ENCODE data around the gene ZNF624.

The ZNF624 gene

DNA sequence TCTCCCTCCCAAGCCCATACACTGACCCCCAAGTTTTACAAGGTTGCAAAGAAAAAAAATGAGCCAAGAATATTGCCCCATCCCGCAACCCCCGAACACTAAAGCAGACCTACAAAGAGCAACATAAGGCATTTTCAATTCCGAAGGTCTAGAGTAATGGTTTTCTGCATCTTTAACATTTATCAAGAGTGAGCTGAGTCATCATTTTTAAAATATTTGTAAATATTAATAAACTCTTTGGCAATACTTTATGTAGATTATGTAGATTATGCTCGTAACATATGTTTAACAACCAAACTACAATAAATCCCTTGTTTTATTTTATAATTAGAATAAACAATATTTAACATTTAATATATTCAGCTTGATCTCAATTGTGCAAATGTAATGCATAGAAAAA, 1.4 kb downstream of the ZNF624 start:
- H3K4me3 Mint-ChIP-seq = peak overlapping the region; percentile 20

DNA sequence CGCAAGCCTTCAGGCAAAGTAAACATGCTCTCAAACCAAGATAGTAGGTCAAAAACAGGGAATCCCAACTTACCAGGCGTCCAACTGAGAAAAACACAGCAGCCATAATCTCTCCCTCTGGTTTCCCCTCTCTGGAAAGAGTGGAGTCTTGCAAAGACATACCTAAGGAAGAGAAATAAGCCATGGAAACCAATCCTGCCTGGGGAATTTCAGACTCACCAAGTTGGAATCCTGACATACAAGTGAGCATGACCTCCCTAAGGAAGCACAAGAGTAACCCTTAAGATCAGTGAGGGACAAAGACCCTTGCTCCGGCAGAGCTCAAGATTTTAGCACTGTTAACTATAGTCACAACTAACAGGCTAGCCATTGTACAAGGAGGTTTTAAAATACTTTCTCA, 4.1 kb downstream of the ZNF624 start:
- Mint-ChIP-seq H3K27ac (no peak overlapping the region), H3K9me3 (no peaks in the 10 kb centered on the region), H3K4me3 (no peak overlapping the region), H3K4me1 (ENCODE audit: low read depth) (peaks cover 9% of the 10 kb centered on the region), H3K36me3 (ENCODE audit: low read depth) (peaks cover 8% of the 10 kb centered on the region), H3K27me3 (ENCODE audit: low read depth) (peaks cover 6% of the 10 kb centered on the region)
- no peak for DNase-seq (ENCODE audit: low spot score)

More for the DNA sequence above, 1.4 kb downstream of the ZNF624 start:
- Mint-ChIP-seq H3K27ac (no peak overlapping the region), H3K4me1 (ENCODE audit: low read depth) (peaks cover 9% of the 10 kb centered on the region), H3K9me3 (no peaks in the 10 kb centered on the region), H3K36me3 (ENCODE audit: low read depth) (peaks cover 5% of the 10 kb centered on the region), H3K27me3 (ENCODE audit: low read depth) (peaks cover 9% of the 10 kb centered on the region)
- DNase-seq (ENCODE audit: low spot score) = no peak

DNA sequence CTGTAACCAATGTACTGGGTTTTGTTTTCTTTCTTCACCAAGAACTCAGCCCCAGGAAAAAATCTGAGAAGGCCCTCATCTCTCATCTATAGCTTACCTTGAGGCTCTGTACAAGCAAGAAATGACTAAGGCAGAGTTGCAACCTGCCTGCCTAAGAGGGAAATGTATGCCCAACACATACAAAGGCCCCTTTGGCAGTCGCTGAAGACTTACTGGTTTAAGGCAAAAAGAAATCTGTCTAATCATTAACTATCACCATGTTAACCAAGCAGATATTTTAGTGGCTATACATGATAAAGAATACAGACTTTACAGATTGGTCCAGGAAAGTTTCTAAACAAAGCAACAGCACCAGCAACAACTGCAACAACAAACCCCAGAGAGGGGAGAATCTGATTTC, 14.2 kb downstream of the ZNF624 start:
- H3K9me3 Mint-ChIP-seq = peaks cover 50% of the 10 kb centered on the region
- H3K4me3 Mint-ChIP-seq = no peak overlapping the region
- H3K36me3 Mint-ChIP-seq (ENCODE audit: low read depth) = peaks cover 20% of the 10 kb centered on the region
- no peak overlapping the region for H3K27ac Mint-ChIP-seq
- no peaks in the 10 kb centered on the region for H3K27me3 Mint-ChIP-seq (ENCODE audit: low read depth)
- no peaks in the 10 kb centered on the region for H3K4me1 Mint-ChIP-seq (ENCODE audit: low read depth)
- DNase-seq (ENCODE audit: low spot score) = no peak

DNA sequence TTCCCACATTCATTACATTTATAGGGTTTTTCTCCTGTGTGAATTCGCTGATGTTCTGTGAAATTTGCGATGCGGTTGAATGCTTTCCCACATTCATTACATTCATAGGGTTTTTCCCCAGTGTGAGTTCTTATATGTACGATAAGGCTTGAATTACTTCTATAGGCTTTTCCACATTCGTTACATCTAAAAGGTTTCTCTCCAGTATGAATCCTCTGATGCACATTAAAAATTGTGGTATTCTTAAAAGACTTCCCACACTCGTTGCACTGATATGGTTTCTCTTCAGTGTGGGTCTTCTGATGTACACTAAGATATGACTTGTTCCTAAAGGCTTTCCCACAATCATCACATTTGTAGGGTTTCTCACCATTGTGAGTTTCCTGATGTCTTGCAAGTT, 30.4 kb downstream of the ZNF624 start:
- no peaks in the 10 kb centered on the region for H3K4me1 Mint-ChIP-seq (ENCODE audit: low read depth)
- no peak overlapping the region for H3K27ac Mint-ChIP-seq
- peaks cover 77% of the 10 kb centered on the region for H3K9me3 Mint-ChIP-seq
- no peaks in the 10 kb centered on the region for H3K27me3 Mint-ChIP-seq (ENCODE audit: low read depth)
- H3K4me3 Mint-ChIP-seq = no peak overlapping the region
- no peak for DNase-seq (ENCODE audit: low spot score)
- H3K36me3 Mint-ChIP-seq (ENCODE audit: low read depth) = peaks cover 28% of the 10 kb centered on the region

DNA sequence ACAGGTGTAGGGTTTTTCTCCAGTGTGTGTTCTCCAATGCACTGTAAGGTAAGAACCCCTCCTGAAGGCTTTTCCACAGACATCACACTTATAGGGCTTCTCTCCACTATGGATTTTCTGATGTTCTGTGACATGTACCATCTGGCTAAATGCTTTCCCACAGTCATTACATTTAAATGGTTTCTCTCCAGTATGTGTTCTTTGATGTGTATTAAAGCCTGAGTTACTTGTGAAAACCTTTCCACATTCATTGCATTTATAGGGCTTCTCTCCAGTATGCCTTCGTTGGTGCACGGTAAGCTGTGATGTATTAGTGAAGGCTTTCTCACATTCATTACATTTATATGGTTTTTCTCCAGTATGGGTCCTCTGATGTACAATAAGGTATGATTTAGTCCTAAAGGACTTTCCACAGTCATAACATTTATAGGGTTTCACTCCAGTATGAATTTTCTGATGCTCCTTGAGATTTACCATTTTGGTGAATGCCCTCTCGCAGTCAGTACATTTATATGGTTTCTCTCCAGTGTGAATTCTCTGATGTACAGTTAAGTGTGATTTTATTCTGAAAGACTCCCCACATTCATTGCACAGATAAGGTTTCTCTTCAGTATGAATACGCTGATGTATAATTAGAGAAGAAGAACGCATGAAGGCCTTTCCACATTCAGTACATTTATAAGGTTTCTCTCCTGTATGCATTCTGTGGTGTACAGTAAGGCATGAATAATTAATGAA, 30.9 kb downstream of the ZNF624 start:
- DNase-seq (ENCODE audit: low spot score) = no peak
- Mint-ChIP-seq H3K36me3 (ENCODE audit: low read depth) (peaks cover 26% of the 10 kb centered on the region), H3K27ac (no peak overlapping the region), H3K4me3 (no peak overlapping the region), H3K9me3 (peaks cover 73% of the 10 kb centered on the region), H3K4me1 (ENCODE audit: low read depth) (no peaks in the 10 kb centered on the region), H3K27me3 (ENCODE audit: low read depth) (no peaks in the 10 kb centered on the region)

DNA sequence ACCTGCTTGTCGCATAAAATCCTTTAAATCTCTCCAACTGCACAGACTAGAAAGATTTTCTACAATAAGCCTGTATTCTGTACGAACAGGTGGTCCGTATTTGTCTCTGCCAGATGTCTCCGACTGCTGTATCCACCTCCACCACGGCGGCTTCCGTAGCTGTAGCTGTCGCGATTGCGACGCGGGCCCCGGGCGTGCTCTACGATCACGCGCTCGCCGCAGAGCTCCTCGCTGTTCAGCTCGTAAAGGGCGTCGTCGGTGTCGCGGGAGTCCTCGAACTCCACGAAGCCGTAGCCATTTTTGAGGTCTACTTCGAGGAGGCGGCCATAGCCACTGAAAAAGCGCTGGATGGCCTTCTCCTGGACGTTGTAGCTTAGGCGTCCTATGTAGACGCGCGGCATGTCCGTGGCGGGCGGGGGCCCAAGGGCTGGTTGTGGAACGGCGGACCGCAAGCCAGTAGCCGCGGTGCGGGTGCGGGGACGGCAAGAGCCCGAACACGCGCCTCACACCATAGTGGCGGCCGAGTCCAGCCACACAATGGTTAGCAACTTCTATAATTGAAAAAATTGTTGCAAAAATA, 36.1 kb downstream of the ZNF624 start:
- Mint-ChIP-seq H3K9me3 (peaks cover 66% of the 10 kb centered on the region), H3K4me1 (ENCODE audit: low read depth) (no peaks in the 10 kb centered on the region)
- no peak for DNase-seq (ENCODE audit: low spot score)

DNA sequence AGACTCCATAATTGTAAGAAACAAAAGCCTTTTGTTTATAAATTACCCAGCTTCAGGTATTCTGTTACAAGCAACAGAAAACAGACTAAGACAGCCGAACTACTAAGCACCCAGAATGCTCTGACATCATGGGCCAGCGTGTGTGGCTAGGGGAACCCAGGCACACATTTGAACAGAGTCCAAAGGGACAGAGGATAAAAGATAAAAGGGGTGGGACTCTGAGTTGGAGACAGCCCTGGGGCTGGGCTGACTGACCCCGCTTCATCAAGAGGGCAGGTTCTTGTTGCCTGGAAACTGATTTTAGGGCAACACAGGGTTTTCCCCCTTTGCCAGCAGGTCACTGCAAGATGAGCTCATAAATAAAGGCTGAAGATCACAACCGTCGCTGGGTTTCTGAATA, 54.1 kb downstream of the ZNF624 start:
- no peak for DNase-seq (ENCODE audit: low spot score)
- Mint-ChIP-seq H3K4me1 (ENCODE audit: low read depth) (no peaks in the 10 kb centered on the region), H3K27ac (no peak overlapping the region), H3K9me3 (peaks cover 30% of the 10 kb centered on the region), H3K4me3 (no peak overlapping the region), H3K36me3 (ENCODE audit: low read depth) (no peaks in the 10 kb centered on the region), H3K27me3 (ENCODE audit: low read depth) (no peaks in the 10 kb centered on the region)

More for the DNA sequence above, 36.1 kb downstream of the ZNF624 start:
- Mint-ChIP-seq H3K36me3 (ENCODE audit: low read depth) (peaks cover under 1% of the 10 kb centered on the region), H3K4me3 (no peak overlapping the region), H3K27ac (no peak overlapping the region), H3K27me3 (ENCODE audit: low read depth) (no peaks in the 10 kb centered on the region)

DNA sequence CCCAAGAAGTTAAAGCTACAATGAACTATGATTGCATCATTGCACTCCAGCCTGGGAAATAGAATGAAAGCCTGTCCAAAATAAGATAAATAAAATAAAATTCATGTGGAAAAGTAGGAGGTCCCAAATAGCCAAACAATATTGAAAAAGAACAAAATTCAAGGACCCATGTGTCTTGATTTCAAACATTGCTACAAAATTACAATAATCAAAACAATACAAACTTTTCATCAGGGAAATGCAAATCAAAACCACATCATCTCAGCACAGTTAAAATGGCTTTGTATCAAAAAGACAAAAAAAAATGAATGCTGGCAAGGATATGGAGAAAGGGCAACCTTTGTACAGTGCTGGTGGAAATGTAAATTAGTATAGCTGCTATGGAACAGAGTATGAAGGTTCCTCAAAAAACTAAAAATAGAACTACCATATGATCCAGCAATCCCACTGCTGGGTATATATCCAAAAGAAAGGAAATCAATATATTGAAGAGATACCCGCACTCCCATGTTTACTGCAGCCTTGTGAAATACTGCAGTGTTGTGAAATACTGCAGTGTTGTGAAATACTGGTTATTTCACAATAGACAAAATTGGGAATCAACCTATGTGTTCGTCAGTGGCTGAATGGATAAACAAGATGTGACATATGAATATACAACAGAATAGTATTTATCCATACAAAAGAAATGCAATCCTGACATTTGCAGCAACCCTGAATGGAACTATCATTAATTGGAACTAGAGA, 60.1 kb downstream of the ZNF624 start:
- DNase-seq (ENCODE audit: low spot score) = no peak
- no peaks in the 10 kb centered on the region for H3K9me3 Mint-ChIP-seq
- H3K4me1 Mint-ChIP-seq (ENCODE audit: low read depth) = no peaks in the 10 kb centered on the region
- H3K27me3 Mint-ChIP-seq (ENCODE audit: low read depth) = peaks cover 9% of the 10 kb centered on the region
- no peak overlapping the region for H3K27ac Mint-ChIP-seq
- no peak overlapping the region for H3K4me3 Mint-ChIP-seq
- no peaks in the 10 kb centered on the region for H3K36me3 Mint-ChIP-seq (ENCODE audit: low read depth)

DNA sequence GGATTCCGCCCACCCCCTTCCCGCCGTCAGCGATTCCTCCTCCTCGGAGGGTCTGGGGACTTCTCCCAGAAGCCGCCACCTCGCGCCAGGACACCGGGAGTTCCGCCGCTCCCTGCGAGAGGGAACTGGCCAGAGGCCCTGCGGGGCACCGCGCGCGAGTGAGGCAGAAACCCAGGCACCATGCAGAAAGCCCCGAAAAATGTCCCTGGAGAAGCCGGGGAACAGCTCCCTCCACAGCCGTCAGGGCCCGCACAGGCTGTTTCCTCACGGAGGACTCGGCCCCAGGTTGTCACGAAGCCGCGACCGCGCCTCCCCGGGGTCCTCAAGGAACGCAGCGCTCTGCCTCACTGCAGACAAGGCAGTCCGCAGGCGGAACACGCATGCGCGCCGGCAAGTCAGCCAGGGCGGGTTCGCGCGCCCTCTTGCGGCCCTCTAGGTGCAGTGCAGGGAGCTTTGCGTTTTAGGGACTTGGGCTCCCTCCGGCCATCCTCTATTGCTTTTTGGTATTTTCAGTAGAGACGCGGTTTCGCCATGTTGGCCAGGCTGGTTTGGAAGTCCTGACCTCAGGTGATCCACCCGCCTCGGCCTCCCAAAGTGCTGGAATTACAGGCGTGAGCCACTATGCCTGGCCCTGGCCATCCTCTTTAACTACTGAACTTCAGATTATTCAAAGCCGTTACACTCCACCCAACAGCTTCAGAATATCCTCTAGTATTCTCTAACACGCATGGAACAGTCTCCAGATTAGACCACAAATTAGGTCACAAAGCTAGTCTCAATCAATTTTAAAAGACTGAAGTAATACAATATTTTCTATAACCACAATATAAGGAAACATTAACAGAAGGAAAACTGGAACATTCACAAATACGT, 64.3 kb downstream of the ZNF624 start:
- peak; percentile 91 for DNase-seq (ENCODE audit: low spot score)
- H3K36me3 Mint-ChIP-seq (ENCODE audit: low read depth) = no peaks in the 10 kb centered on the region
- H3K27me3 Mint-ChIP-seq (ENCODE audit: low read depth) = peaks cover 38% of the 10 kb centered on the region
- peak overlapping the region; percentile 73 for H3K4me3 Mint-ChIP-seq
- peaks cover 3% of the 10 kb centered on the region for H3K4me1 Mint-ChIP-seq (ENCODE audit: low read depth)
- H3K9me3 Mint-ChIP-seq = no peaks in the 10 kb centered on the region
- no peak overlapping the region for H3K27ac Mint-ChIP-seq

DNA sequence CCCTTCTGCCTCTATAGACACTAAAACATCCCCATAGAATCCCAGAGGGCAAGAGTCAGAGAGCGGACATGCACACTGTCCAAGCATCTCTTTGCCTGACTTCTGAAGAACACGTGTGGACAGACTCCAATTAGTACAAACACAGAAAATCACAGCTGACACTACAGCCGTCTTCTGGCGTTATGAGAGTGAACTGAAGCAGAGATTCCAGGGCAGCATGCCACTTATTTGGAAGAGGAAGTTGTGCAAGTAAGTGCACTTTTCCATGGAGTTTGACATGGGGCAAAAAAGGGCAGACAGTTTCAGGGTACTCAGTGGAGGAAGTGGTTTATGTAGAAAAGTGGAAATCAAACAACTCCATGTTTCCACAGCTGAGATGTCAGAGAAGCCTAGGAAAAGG, 67.9 kb downstream of the ZNF624 start:
- peaks cover 10% of the 10 kb centered on the region for H3K4me1 Mint-ChIP-seq (ENCODE audit: low read depth)
- no peaks in the 10 kb centered on the region for H3K36me3 Mint-ChIP-seq (ENCODE audit: low read depth)
- H3K9me3 Mint-ChIP-seq = peaks cover 8% of the 10 kb centered on the region
- DNase-seq (ENCODE audit: low spot score) = no peak
- no peak overlapping the region for H3K27ac Mint-ChIP-seq
- H3K4me3 Mint-ChIP-seq = no peak overlapping the region
- H3K27me3 Mint-ChIP-seq (ENCODE audit: low read depth) = peaks cover 45% of the 10 kb centered on the region

DNA sequence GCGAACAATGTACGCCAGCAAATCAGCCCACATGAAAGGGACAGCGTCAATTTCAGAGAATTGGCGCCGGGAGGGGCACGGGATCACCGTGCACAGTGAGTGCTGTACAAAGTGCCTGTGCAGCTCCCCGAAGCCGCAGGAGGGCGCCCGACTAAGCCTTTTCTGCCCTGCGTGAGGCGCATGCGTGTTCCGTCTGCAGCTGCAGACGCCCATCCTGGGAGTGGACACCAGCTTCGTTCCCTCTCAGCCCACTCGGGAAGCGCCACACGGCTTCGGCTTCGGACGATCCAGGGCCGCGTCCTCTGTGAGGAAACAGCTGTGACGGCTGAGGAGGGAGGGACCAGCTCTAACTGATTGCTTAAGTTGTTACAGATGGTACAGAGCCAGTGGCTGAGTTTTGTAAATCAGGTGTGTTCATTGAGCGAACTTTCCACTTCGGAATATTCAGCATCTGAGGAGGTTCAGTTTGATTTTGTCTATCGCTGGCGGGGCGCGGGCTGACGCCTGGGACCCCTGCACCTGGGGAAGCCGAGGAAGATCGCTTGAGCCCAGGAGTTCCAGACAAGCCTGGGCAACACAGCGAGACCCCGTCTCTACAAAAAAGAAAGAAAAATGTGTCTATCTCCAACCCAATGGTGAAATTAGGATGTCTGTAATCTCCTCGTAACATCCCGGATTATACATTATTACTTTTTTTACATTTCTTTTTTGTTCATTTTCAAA, 69.2 kb downstream of the ZNF624 start:
- Mint-ChIP-seq H3K4me1 (ENCODE audit: low read depth) (peaks cover 10% of the 10 kb centered on the region), H3K36me3 (ENCODE audit: low read depth) (no peaks in the 10 kb centered on the region), H3K27me3 (ENCODE audit: low read depth) (peaks cover 44% of the 10 kb centered on the region), H3K9me3 (peaks cover 15% of the 10 kb centered on the region), H3K4me3 (peak overlapping the region; percentile 79), H3K27ac (peak overlapping the region; percentile 5)
- peak; percentile 90 for DNase-seq (ENCODE audit: low spot score)

DNA sequence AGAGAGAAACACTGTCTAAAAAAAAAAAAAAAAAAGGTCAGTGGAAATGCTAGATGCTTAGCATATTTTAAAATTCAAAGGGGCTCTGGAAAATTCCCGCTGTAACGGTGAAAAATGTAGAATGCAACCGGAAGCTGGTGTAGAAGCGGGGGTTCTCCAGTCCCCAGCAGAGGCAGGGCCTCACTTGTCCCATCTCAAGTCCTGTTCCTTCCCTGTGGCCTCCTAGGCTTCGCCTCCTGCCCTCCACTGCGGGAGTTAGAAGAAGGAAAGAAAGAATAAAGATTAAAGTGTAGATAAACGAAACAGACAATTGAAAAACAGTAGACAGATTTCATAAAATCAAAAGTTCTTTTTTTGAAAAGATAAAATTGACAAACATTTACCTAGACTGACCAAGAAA, 69.9 kb downstream of the ZNF624 start:
- Mint-ChIP-seq H3K4me1 (ENCODE audit: low read depth) (peaks cover 10% of the 10 kb centered on the region), H3K9me3 (peaks cover 15% of the 10 kb centered on the region), H3K36me3 (ENCODE audit: low read depth) (no peaks in the 10 kb centered on the region), H3K27ac (peak overlapping the region; percentile 5), H3K4me3 (peak overlapping the region; percentile 79), H3K27me3 (ENCODE audit: low read depth) (peaks cover 42% of the 10 kb centered on the region)
- no peak for DNase-seq (ENCODE audit: low spot score)

DNA sequence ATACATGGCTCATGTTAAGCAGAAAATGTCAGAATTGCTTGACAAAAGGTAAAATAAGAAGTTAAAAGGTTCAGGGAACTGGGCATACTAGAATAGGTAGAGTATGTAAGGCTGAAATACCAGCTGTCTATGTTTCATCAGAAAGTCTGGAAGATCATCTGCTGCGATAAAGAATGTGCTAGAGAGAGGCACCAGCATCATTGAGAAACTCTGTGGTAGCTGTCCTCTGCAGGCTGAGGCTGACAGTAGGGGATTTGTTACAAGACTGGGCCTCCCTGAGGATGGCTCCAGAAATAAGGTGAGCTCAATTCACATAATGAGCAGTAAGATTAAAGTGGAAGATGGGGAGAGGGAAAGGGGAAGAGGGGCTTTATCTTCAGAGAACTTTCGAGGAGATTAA, 80.2 kb downstream of the ZNF624 start:
- DNase-seq (ENCODE audit: low spot score) = no peak
- Mint-ChIP-seq H3K27ac (no peak overlapping the region), H3K27me3 (ENCODE audit: low read depth) (no peaks in the 10 kb centered on the region), H3K4me1 (ENCODE audit: low read depth) (peaks cover 3% of the 10 kb centered on the region), H3K9me3 (no peaks in the 10 kb centered on the region), H3K4me3 (no peak overlapping the region), H3K36me3 (ENCODE audit: low read depth) (no peaks in the 10 kb centered on the region)

All from T-helper 2 cell treated with Interferon-gamma antibody and Interleukin-4, amounts not matched to agents 5 μg/mL and 100 μg/mL, for 36 hours (primary cell).